Retinal pigment epithelial cell (primary cell): Measurements from ENCODE around the gene MYCBP.
"Not testable (repeated sequence)": the region's sequence is repeated elsewhere in the genome, so short reads cannot be mapped to it uniquely, and the experiment has no call there.

Experiments
- DNase-seq: peaks from one replicate; pipeline ENCODE4 v3.0.0-alpha.2; 2010; ENCODE audit warnings: low read depth
- H3K4me3 ChIP-seq: 2 replicates; pipeline ENCODE4 v1.5.1; 2011; ENCODE audit warnings: mild to moderate bottlenecking, low read length, control low read depth, moderate library complexity
- CTCF ChIP-seq: conservative IDR thresholded peaks from 2 replicates; pipeline ENCODE4 v1.5.1; 2011; ENCODE audit warnings: low read depth, low read length, control low read depth, inconsistent platforms

MYCBP gene, protein sequence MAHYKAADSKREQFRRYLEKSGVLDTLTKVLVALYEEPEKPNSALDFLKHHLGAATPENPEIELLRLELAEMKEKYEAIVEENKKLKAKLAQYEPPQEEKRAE

GRCh38 chr1:38873027-38873969, at the start of gene MYCBP:
Gene MYCBP (minus strand): TSS chr1:38873348. CDS start chr1:38873305, 43 bp downstream.
- TF ChIP-seq CTCF: peak; percentile 3
- peak within 1 kb of the TSS; percentile 89 for H3K4me3 ChIP-seq
- DNase-seq: peak; percentile 73

DNA sequence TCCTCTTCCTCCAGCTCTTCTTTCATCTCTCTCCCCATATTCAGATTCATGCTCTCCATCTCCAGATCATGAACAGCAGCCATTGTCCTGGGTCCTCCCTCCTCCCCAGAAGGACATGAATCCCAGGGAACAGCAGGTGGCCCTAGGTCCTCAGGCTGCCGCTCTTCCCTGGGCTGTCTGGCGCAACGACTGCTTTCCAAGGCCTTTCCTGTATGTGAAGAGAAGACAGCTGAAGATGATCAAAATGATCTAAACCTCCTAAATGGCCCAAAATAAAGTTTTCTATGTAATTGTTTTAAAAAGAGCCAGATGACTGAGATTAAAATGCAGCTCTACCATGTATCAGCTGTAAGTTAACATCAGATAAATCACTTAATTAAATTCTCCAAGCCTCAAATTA, 46.0 kb upstream of the MYCBP start:
- no peak overlapping the region for H3K4me3 ChIP-seq
- no peak for DNase-seq
- no peak for TF ChIP-seq CTCF

- no peak for TF ChIP-seq CTCF
- no peak overlapping the region for H3K4me3 ChIP-seq
- no peak for DNase-seq
These were observed 45.4 kb upstream of the MYCBP start for GRCh38 chr1:38918568-38918967.

DNA sequence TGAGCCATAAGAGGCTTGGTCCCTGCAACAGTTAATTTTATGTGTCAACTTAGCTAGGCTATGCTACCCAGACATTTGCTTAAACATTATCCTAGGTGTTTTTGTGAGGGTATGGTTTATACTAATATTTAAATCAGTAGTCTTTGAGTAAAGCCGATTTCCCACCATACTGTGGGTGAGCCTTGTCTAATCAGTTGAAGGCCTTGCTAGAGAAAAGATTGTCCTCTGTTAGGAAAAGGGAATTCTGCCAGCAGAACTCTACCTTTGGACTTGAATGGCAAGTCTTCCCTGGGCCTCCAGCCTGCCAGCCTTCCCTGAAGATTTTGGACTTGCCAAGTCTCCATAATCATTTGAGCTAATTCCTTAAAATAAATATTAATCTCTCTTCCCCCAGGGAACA, 44.6 kb upstream of the MYCBP start:
- H3K4me3 ChIP-seq: no peak overlapping the region
- no peak for DNase-seq
- TF ChIP-seq CTCF: no peak

- H3K4me3 ChIP-seq: no peak overlapping the region
- no peak for DNase-seq
- TF ChIP-seq CTCF: no peak
These were observed 44.2 kb upstream of the MYCBP start for GRCh38 chr1:38917337-38917736.

- H3K4me3 ChIP-seq: no peak overlapping the region
- no peak for DNase-seq
- no peak for TF ChIP-seq CTCF
These were observed 42.3 kb upstream of the MYCBP start for GRCh38 chr1:38915352-38915948.

DNA sequence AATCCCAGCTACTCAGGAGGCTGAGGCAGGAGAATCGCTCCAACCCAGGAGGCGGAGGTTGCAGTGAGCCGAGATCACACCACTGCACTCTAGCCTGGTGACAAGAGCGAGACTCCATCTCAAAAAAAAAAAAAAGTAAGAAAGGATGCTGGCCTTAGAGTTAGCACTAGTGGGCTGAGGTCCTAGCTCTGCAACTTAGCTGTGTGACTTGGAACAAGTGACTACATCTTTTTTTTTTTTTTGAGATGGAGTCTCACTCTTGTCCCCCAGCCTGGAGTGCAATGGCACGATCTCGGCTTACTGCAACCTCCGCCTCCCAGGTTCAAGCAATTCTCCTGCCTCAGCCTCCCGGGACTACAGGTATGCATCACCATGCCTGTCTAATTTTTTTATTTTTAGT, 41.8 kb upstream of the MYCBP start:
- not testable (repeated sequence) for H3K4me3 ChIP-seq, DNase-seq
